NCI-H526 (cell line): ENCODE data around the gene DLX4.

Experiments
- DNase-seq, 2 experiments: peaks; one replicate each; lab custom pipeline; 2025; lab: John Stamatoyannopoulos, UW

DLX4 gene

DNA sequence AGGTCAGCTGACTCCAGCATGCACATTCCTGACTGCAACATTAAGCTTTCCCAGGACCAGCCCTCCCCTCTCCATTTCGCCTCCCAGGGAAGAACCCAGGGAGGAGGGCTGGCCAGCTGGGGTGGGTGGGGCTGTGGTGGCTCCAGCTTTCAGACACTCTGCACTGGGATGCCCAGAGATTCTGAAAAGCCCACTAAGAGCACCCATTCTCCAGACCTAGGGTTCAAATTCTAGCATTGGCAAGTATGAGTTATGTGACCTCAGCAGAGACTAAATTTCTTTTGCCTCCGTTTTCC lies 18.2 kb downstream of the DLX4 start:
- DNase-seq: no peak

DNA sequence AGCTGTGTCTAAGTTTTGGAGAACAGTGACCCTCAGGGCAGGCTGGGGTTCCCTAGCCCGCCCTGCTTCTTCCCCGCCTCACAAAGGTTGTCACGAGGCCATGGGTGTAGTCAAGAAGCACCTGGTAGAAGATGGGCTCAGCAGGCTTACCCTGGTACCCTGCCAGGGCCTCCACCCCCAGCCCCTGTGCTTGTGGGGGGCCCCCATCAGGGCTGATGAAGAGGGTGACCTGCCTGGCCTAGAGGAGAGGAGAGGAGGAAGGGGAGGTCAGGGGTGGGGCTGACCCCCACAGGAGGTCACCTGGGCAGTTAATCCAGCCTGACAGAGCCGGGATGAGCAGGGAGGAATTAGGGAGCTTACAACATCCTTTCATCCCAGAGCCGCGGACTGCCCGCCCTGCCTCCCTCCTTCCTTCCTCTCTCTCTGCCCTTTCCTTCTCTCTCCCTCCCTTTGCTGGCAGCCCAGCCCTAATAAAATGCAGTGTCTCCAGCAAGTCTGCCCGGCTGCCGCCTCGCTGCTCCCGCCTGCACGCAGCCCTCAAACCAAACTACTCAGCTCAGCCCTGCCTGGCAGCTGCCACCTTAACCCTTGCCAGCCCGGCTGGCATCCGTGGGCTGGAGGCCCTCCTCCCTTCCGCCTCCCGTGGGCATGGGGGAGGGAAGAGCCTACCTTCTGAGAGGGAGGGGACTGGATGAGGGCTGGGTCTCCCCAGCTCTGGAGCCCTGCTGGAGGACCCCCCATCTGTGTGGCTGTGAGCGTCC lies 18.9 kb downstream of the DLX4 start:
- DNase-seq: peak; percentile 72 to 83

DNA sequence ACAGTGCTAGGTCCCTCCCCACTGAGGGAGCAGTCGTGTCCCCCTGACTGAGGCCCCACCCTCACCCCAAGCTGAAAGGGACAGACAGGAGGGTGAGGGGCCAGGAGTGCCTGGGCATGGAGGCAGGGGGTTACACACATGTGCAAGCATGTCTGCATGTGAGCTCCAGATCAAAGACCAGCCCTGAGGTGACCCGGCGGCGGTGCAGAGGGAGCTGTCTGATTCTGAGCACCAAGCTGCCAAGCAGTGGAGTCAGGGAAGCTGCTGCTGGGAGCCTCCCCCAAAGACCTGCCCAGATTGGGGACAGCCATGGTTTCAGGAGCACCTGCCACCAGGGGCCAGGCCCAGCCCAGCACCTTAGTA lies 20.5 kb downstream of the DLX4 start:
- DNase-seq: no peak

DNA sequence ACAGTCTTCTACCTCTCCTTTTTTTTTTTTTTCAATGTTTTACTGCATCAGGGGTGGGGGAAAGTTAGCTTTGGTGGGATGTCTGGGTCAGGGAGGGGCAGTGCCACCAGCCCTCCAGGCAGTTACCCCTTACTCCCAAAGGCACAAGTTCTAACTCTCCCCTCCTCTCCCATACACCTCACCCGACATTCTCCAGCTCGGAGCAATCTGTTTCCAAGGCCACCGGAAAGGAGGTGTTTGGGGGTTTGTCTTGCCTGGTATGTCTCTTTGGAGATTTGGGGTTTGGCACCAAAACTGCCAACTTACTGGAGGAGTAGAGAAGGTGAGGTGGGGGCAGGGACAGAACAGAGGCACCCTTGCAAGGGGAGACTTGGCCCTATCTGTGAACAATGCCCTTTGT lies 21.3 kb downstream of the DLX4 start:
- DNase-seq: no peak

- DNase-seq: no peak
Measured at GRCh38 chr17:49990921-49991320, 21.9 kb downstream of the DLX4 start.

DNA sequence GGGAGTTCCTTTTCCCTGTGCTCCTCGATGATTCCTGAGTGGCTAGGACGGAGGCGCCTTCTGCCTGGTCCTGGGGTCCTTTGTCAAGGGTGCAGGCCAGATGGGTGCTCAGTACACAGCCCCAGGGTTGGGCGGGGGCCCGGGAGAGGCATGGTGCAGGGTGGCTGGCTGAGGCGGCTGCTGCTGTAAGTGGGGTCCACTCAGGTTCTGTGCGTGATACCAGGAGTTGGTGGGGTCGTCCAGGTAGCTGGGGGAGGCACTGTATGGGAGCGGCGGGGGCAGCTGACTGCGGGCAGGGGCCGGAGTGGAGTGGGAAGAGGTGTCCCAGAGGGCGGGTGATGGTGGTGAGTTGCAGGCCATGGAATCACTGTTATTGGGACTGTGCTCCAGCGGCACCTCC lies 22.4 kb downstream of the DLX4 start:
- DNase-seq: no peak

DNA sequence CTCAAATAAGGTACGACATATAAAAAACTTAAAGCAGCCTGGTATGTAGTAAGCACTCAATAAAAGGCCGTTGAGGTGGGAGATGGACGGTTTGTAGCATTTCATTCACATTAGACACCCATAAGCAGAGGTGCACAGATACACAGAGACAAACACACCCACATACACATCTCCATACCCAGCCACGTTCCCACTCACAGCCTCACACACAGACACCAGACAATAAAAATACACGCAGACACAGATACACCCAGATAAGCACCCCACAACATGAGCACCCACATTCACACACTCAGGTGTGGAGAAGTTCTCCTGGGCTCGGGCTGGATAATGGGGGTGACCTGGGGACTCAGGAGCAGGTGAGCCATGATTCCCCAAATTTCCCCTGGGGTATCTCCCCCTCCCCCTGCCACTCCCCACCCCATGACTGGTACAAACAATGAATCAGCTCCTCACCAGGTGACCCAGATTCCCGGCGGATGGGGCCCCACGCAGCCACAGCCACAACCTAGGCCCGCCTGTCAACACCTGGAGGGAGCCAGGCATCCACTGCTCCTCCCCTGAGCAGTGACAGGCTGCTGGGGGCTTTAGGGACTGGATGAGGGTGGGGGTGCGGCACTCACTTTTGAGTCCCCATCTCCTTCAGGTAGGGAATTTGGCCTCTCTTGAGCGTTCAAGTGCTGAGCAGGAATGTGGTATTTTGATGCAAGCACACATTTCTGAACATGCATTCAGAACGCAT lies 23.4 kb downstream of the DLX4 start:
- no peak for DNase-seq

DNA sequence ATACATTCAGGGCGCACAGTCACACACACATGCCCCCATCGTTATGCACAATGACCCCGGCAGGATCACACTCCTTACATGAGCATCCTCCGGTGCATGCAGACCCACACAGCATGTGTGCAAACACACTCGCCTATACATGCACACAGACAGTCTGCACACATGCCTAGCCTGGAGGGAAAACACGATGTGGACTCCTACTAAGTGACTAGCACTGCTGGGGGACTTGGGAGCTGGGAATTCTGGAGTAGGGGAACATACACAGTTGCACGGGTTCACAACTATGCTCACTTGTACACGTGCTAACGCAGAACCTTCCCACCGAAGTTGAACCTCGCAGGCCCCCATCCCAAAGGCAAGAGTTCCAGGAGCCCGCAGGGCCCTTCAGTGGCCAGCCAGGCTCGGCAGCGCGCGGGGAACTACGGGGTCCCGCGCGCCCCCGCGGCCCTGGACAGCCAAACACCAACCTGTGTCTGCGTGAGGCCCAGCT lies 24.0 kb downstream of the DLX4 start:
- DNase-seq: no peak

DNA sequence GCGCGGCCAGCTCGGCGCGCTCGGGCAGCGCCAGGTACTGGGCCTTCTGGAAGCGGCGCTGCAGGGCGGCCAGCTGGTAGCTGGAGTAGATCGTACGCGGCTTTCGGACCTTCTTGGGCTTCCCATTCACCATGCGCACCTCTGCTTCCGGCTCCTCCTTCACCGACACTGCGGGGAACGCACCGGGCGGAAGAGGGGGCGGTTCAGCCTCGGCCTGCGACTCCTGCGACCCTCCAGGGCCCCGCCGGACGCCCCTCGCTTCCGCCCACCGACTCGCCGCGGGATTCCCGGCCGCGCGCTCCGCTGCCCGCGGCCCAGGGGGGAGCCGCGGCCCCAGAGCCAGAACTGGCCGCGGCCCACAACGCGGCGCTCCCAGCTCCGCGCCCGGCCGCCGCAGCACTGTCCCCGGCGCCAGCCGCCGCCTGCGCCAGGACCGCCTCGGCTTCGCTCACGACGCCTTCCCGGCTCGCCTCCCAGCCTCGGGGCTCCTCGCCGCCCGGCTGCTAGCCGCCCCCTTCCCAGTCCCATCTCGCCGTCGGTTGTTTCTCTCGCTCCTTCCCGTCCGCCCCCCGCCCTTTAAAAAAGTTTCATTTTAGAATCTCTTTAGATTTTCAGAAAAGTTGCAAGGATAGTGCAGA lies 24.6 kb downstream of the DLX4 start:
- DNase-seq: peak in 1 of 2 experiments; percentile 73

- DNase-seq: peak; percentile 59 to 68
Measured at GRCh38 chr17:49994085-49995054, 25.4 kb downstream of the DLX4 start.

- DNase-seq: peak; percentile 71 to 92
Measured at GRCh38 chr17:49995055-49995738, 26.2 kb downstream of the DLX4 start, which contains the start of gene DLX3. TSS of gene DLX3 (minus strand) at chr17:49995224. CDS start at chr17:49994998, 226 bp downstream.

GRCh38 chr17:49996121-49996494 lies 27.1 kb downstream of the DLX4 start:
- no peak for DNase-seq

DNA sequence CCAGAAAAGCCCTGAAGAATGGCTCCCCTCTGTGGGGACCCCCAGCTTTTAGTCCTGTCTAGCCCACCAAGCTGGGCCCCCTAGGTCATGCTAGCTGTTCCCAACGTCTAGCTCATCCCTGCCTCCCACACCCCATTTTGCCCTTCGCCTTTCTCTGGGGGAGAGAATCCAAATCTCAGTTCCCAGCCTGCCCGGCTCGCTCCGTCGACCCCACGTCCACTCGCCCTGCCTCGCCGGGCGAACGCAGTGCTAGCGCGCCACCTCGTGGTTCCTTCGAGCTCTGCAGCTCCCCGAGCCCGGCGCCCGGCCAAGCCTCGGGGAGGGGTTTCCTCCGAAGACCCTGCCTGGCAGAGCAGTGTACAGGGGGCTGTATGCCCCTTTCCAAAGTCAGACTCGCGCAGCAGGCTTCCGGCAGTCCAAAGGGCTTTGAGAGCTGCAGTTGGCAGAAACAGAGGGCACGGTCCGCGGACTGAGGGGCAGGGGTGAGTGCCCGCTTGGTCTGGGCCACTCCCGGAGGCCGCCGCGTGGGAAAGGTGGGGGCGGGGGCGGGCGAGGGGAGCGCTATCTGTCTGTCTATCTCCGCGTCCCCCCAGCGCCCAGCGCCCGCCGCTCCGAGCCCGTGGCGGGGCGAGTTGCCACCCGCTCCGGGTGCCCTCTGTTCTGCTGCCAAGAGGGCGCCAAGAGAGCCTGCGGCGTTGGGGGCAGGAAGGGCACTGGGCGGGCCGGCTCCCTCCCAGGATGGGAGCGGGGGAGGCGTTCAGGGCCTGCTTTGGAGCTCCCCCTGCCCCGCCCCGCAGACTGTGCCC lies 27.7 kb downstream of the DLX4 start:
- peak in 1 of 2 experiments; percentile 77 for DNase-seq

GRCh38 chr17:49997301-49997650 lies 28.3 kb downstream of the DLX4 start:
- DNase-seq: no peak

DNA sequence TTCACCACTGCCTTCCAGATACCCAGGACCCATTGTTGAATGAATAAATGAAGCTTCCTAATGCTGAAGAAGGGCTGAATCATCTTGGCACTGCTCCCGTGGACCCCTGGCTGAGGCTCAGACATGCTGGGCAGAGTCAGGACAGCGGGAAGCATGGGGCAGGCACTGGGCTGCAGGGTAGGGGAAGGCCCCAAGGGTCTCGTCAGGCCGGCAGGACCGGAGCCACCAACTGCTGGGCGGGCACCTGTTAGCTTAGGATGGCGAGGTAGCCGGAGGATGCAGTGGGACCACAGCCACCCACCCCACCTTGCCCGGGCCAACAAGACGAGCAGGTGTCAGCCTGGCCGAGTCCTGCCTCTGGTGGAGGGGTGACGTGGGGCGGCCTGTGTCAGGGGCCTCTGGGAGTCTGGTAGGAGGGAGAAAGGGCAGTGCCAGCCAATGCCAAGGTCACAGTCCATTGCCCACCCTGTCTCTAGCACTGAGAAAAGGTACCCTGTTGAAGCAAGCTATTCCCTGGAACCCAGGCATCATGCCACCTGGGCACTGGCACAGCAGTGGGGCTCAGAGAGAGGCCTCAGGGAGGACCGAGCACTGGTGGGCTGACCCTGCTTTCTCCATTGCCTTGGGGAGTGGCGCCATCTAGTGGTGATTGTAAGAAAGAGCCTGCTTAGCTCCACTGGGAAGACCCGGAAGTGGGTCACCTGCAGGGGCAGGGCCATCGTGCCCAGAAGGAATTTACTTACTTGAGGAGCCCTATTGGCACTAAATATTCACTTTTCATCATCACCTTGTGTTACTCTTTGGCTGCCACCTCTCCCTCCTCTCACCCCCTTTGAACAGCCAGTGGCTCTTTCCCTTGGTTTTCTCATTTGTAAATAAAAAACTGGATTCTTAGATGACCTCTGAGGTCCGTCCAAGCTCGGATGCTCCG lies 29.0 kb downstream of the DLX4 start:
- DNase-seq: peak; percentile 85 to 95

DNA sequence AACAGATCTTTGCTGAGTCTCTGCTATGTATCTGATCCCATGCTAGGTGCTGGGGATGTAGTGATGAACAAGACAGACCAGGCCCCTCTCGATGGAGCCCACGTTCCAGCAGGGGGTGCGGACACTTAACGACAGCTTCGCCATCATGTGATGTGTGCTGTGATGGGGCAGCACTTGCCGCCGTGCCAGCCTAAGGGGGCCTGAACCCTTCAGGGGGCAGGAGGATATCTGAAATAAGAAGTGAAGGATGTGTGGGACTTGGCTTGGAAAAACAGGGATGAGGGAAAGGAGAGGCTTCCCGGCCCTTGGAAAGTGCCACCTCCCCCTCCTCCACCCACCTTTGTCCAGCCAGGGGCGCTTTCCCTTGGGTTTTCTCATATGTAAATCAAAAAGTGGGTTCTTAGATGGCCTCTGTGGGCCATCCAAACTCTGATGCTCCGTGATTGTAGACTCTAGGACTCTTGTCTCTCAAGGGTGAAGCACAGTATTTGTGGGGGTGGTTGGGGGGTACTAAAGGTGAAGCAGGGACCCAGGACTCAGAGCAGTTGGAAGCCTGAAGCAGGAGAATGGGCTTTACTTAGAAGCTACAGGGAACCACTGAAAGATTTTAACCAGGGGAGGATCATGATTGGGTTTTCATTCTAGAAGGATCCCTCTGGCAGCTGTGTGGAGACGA lies 30.0 kb downstream of the DLX4 start:
- DNase-seq: no peak

DNA sequence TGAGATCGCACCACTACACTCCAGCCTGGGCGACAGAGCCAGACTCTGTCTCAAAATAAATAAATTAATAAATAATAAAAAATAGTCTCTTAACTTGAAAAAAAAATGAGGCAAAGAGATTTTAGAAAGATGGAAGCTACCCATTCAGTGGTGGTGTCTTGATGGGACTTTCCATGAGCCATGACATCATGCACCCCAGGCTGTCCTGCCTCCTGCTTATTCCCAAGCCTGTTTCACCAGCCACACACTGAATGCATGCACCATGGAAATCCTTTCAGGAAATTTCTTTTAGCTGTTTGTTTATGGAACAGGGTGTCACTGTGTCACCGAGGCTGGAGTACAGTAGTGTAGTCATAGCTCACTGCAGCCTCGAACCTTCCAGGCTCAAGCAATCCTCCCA lies 34.9 kb downstream of the DLX4 start:
- no peak for DNase-seq

- no peak for DNase-seq
Measured at GRCh38 chr17:50009282-50009681, 40.3 kb downstream of the DLX4 start.

- DNase-seq: no peak
Measured at GRCh38 chr17:50013079-50013478, 44.1 kb downstream of the DLX4 start.
